Right renal pelvis (tissue), 4 donors: ENCODE measurements around the gene ALDH3A1. TPM values are rescaled to one million over a fixed set of nuclear protein-coding genes. Genes with fewer than 3 reads are reported as not detected.

Experiments
- DNase-seq, 4 donors: peaks; one replicate each; pipeline ENCODE4 v3.0.0-alpha.2; 2013; ENCODE audit warnings: low read depth in 4 of 4, low spot score in 3 of 4, missing footprints in 1 of 4
- polyA plus RNA-seq, 4 donors: library from polyadenylated mRNA; unstranded; fragments of 120-200 nt; gene quantifications; one replicate each; pipeline ENCODE4 v1.2.1, GENCODE V29; 2013; ENCODE audit not compliant: insufficient read length in 4 of 4

The ALDH3A1 gene
- polyA plus RNA-seq, 4 donors = 1.4 to 1.6 (median 1.4) TPM

- DNase-seq = no peak
Observed at GRCh38 chr17:19707728-19708221, 40.3 kb downstream of the ALDH3A1 start.

DNA sequence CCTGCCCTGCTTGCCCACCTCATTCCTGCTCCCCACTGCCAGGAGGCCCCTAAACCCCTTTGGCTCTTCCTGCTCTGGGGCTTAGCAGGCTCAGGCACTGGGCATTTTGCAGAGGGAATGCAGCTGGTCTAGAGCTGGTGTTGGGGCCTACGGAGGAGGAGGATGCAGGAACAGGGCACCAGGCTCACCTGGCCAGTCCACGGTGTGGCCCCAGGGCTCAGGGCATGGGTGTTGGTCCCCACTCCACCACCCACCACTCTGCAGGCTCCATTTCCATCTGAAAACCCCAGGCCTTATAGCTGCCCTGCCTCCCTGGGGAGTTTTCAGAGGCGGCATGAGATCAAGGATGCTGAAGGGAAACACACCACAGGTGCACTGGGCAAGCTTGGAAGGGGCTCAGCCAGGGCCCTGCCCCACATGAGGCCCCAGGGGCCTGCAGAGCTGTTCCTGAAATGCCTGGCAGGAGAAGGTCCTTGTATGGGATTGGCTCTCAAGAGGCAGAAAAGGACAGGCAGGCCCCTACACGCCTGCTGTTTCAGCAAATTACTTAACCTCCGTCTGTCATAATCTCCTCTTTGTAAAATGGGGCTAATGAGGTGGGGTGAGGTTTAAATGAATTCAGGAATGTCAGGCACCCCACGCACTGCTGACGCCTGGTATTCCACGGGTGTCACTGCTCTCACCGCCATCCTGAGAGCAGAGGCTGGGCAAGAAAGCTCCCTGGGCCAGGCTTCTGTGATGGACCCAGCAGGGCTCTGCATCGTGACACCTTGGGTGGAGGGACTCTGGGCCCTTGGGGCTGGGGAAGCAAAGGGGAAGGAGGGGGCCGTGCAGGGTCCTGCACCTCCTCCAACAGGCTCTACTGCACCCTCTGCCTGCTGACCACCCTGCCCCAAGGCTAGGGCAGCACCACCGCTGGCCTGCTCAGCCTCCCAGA lies 41.0 kb downstream of the ALDH3A1 start:
- no peak for DNase-seq

- no peak for DNase-seq
Observed at GRCh38 chr17:19705771-19706770, 42.0 kb downstream of the ALDH3A1 start.

DNA sequence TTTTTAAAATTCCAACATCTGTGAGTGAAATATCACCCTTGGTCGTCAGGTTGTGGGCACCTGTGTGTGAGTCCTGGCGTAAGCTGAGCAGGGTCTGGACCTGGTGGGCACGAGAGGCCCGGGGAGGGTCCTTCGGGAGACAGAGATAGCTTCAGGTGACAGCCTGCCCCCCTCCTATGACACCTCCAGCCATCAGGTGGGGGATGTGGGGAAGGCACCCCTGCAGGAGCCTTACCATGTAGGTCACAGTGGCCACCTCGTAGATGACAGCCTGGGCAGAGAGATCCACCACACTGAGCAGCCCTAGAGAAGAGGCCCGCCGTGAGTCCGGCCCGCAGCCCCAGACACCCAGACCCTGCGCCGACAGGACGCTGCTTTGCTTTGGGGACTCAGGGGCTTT lies 42.9 kb downstream of the ALDH3A1 start:
- DNase-seq = no peak

- no peak for DNase-seq
Observed at GRCh38 chr17:19703828-19704613, 44.1 kb downstream of the ALDH3A1 start.

DNA sequence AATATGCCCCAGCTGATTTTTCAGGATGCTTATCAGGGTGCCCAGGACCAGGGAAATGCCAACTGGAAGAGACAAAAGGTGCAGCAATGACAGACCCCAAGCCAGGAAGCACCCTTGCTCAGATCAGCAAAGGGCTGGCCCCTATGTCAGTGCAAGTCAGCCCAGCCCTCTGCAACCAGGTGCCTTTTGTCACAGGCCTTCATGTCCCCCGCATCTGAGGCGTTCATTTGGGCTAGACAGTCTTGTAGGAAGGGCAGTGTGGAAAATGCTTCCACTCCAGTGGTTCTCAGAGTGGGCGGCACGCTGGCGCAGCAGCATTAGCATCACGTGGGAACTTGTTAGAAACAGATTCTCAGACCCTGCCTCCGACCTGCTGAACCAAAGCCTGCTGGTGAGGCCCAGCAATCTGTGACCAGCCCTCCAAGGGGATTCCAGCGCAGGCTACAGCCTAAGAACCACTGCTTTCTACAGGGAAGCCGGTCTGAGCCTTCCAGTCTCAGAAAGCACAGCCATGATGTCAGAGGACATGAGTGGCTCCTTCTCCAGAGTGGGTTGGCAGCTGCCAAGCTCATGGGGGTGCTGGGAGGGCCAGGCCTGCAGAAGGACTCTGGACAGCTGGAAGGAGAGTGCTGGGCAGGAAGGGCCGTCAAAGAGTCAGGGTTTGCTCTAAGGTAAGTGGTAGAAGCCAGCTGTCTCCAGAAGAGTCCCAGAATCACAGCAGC lies 44.8 kb downstream of the ALDH3A1 start:
- no peak for DNase-seq

- DNase-seq = no peak
Observed at GRCh38 chr17:19702217-19702641, 45.9 kb downstream of the ALDH3A1 start.

Other genes starting within 250 kb of the ALDH3A1 start
- gene SLC47A1, start 214.4 kb downstream of the ALDH3A1 start, polyA plus RNA-seq = 10 to 100 TPM; 15.5 to 38.7 (median 21.0) TPM
- 100 to 1,000 TPM in 3 of 4 donors, 10 to 100 TPM in 1; 93.9 to 117 (median 106) TPM for gene ALDH3A2, start 99.5 kb downstream of the ALDH3A1 start, polyA plus RNA-seq
- gene SLC47A2, start 31.7 kb downstream of the ALDH3A1 start, polyA plus RNA-seq = 1 to 10 TPM; 5.8 to 7.4 (median 6.8) TPM
- 10 to 100 TPM; 27.0 to 29.9 (median 28.4) TPM for gene ULK2, start 119.6 kb upstream of the ALDH3A1 start, polyA plus RNA-seq
- 10 to 100 TPM; 26.3 to 33.4 (median 30.9) TPM for gene AKAP10, start 229.5 kb upstream of the ALDH3A1 start, polyA plus RNA-seq